Neural progenitor cell (in vitro differentiated cells): ENCODE results near the gene FYN. TPM values are rescaled to one million over a fixed set of nuclear protein-coding genes. Genes with fewer than 3 reads are reported as not detected.

Experiments
- DNase-seq: peaks from one replicate; pipeline ENCODE4 v3.0.0-alpha.2; 2016; ENCODE audit warnings: low spot score
- H2AFZ ChIP-seq: fragments of 200-600 bp; sonication (generic); replicated peaks from 2 replicates; pipeline ENCODE4 v1.6.1; 2016; ENCODE audit warnings: antibody characterized with exemption
- H3F3A ChIP-seq: fragments of 200-600 bp; sonication (generic); 2 replicates; pipeline ENCODE4 v1.6.1; 2016; ENCODE audit warnings: antibody characterized with exemption, low read depth
- H3K27ac ChIP-seq: fragments of 200-600 bp; sonication (generic); 2 replicates; pipeline ENCODE4 v1.5.1; 2016; ENCODE audit warnings: mild to moderate bottlenecking
- H3K27me3 ChIP-seq: fragments of 200-600 bp; sonication (generic); 2 replicates; pipeline ENCODE4 v1.6.1; 2016; ENCODE audit warnings: mild to moderate bottlenecking, moderate library complexity
- H3K36me3 ChIP-seq: fragments of 200-600 bp; sonication (generic); 2 replicates; pipeline ENCODE4 v1.5.1; 2016
- H3K4me1 ChIP-seq: fragments of 200-600 bp; sonication (generic); 2 replicates; pipeline ENCODE4 v1.6.1; 2016; ENCODE audit warnings: mixed run types
- H3K4me2 ChIP-seq: fragments of 200-600 bp; sonication (generic); 2 replicates; pipeline ENCODE4 v1.6.1; 2016
- H3K4me3 ChIP-seq: fragments of 200-600 bp; sonication (generic); 2 replicates; pipeline ENCODE4 v1.5.1; 2016
- H3K79me2 ChIP-seq: fragments of 200-600 bp; sonication (generic); 2 replicates; pipeline ENCODE4 v1.6.1; 2016; ENCODE audit warnings: low read depth
- H3K9ac ChIP-seq: fragments of 200-600 bp; sonication (generic); 2 replicates; pipeline ENCODE4 v1.6.1; 2016
- H3K9me3 ChIP-seq: fragments of 200-600 bp; sonication (generic); 2 replicates; pipeline ENCODE4 v1.5.1; 2016; ENCODE audit warnings: low read depth
- H4K20me1 ChIP-seq: fragments of 200-600 bp; sonication (generic); 2 replicates; pipeline ENCODE4 v1.6.1; 2016; ENCODE audit warnings: low read depth
- H3K27ac Mint-ChIP-seq: 3 replicates; pipeline ENCODE4 v1.8.0; 2021; ENCODE audit warnings: mixed read lengths
- H3K27me3 Mint-ChIP-seq: 2 replicates; pipeline ENCODE4 v1.8.0; 2022; ENCODE audit warnings: low read depth, mild to moderate bottlenecking, inconsistent platforms, moderate library complexity, mixed read lengths; ENCODE audit not compliant: insufficient read depth
- H3K36me3 Mint-ChIP-seq: 3 replicates; pipeline ENCODE4 v1.8.0; 2021; ENCODE audit warnings: mixed read lengths
- H3K4me1 Mint-ChIP-seq: 3 replicates; pipeline ENCODE4 v1.8.0; 2021; ENCODE audit warnings: mixed read lengths
- H3K4me3 Mint-ChIP-seq: 3 replicates; pipeline ENCODE4 v1.8.0; 2021; ENCODE audit warnings: mild to moderate bottlenecking, moderate library complexity, mixed read lengths
- H3K9me3 Mint-ChIP-seq: 3 replicates; pipeline ENCODE4 v1.8.0; 2020; ENCODE audit warnings: mixed read lengths
- CTCF ChIP-seq: fragments of 200-600 bp; sonication (generic); IDR thresholded peaks from 2 replicates; pipeline ENCODE4 v1.5.1; 2017; ENCODE audit warnings: antibody characterized with exemption, mild to moderate bottlenecking
- EZH2 ChIP-seq: fragments of 200-600 bp; sonication (generic); IDR thresholded peaks from 2 replicates; pipeline ENCODE4 v1.6.1; 2017; ENCODE audit warnings: antibody characterized with exemption, mild to moderate bottlenecking, moderate library complexity
- EZH2phosphoT487 ChIP-seq: fragments of 200-600 bp; sonication (generic); IDR thresholded peaks from 2 replicates; pipeline ENCODE4 v1.6.1; 2017; ENCODE audit warnings: antibody characterized with exemption
- total RNA-seq: library from RNA; depleted of rRNA; stranded (reverse); fragments of >200 nt; gene quantifications from 2 replicates; pipeline ENCODE4 v1.2.3, GENCODE V29; 2015; ENCODE audit warnings: low replicate concordance

Gene FYN
- total RNA-seq, 1 donor from 2014 or later = 167 TPM

DNA sequence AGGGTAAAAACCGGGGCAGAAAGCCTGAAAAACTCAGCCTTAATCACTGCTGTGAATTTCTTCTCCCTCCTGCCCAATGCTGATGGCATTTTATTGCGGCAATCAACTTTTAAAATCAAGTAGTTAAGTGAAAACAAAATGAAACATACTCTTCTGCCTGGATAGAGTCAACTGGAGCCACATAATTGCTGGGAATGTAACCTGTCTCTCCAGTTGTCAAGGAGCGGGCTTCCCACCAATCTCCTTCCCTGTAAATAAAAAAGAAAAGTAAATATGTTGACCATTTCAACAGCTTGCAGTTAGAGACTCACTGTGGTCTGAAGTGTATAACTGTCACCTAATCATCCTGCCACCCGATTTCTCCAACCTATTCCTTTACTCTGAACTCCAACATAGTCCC, 165.5 kb downstream of the FYN start:
- H3K27ac Mint-ChIP-seq = no peak overlapping the region

GRCh38 chr6:111706841-111707391, 166.3 kb downstream of the FYN start:
- peak; percentile 71 for DNase-seq
- no peak overlapping the region for H3K4me3 Mint-ChIP-seq
- no peaks in the 10 kb centered on the region for H3K27me3 ChIP-seq
- peaks cover 4% of the 10 kb centered on the region for H3K36me3 ChIP-seq
- H3K27ac Mint-ChIP-seq = peak overlapping the region; percentile 21
- H3K27ac ChIP-seq = peak overlapping the region; percentile 55
- no peaks in the 10 kb centered on the region for H3K9me3 Mint-ChIP-seq
- H3K79me2 ChIP-seq = no peaks in the 10 kb centered on the region
- peaks cover 73% of the 10 kb centered on the region for H3K4me1 Mint-ChIP-seq
- no peaks in the 10 kb centered on the region for H3K27me3 Mint-ChIP-seq
- H3K9ac ChIP-seq = no peak overlapping the region
- peaks cover 35% of the 10 kb centered on the region for H3F3A ChIP-seq
- H3K4me2 ChIP-seq = peak overlapping the region; percentile 32
- no peaks in the 10 kb centered on the region for H3K9me3 ChIP-seq
- no peak overlapping the region for H2AFZ ChIP-seq
- peaks cover 12% of the 10 kb centered on the region for H4K20me1 ChIP-seq
- H3K4me1 ChIP-seq = peaks cover 55% of the 10 kb centered on the region
- no peak overlapping the region for H3K4me3 ChIP-seq
- peaks cover 24% of the 10 kb centered on the region for H3K36me3 Mint-ChIP-seq
- TF ChIP-seq EZH2 (no peak), EZH2phosphoT487 (peak; percentile 87)

More for the DNA sequence above, 165.5 kb downstream of the FYN start:
- Histone ChIP-seq H2AFZ (no peak overlapping the region), H3K9ac (no peak overlapping the region), H3K9me3 (no peaks in the 10 kb centered on the region), H3K36me3 (no peaks in the 10 kb centered on the region), H3K4me1 (peaks cover 50% of the 10 kb centered on the region), H3K4me2 (peak overlapping the region; percentile 32), H3K27ac (no peak overlapping the region), H3K27me3 (no peaks in the 10 kb centered on the region), H3K4me3 (no peak overlapping the region), H3F3A (peaks cover 34% of the 10 kb centered on the region), H4K20me1 (peaks cover 12% of the 10 kb centered on the region), H3K79me2 (no peaks in the 10 kb centered on the region)
- no peak overlapping the region for H3K4me3 Mint-ChIP-seq
- H3K4me1 Mint-ChIP-seq = peaks cover 75% of the 10 kb centered on the region
- TF ChIP-seq EZH2 = no peak
- TF ChIP-seq CTCF = no peak
- TF ChIP-seq EZH2phosphoT487 = no peak
- peaks cover 28% of the 10 kb centered on the region for H3K36me3 Mint-ChIP-seq
- no peaks in the 10 kb centered on the region for H3K9me3 Mint-ChIP-seq
- DNase-seq = no peak
- peaks cover 5% of the 10 kb centered on the region for H3K27me3 Mint-ChIP-seq

DNA sequence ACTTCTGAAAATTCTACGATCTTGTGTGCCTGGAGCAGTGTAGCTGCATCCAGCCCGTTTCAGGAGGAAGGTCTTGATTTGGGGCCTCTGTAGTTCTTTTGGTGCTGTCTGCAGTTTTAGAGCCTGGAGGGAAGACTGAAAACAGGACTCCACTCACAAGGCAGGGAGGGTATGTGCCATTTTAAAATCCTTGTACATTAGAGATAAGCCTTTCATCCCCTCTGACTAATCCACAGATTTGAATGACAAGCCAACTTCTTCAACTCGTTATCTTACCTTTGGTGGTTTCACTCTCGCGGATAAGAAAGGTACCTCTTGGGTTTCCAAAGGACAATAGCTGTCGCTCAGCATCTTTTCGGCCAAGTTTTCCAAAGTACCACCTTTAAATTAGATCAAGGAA, 169.5 kb downstream of the FYN start:
- Mint-ChIP-seq H3K9me3 (no peaks in the 10 kb centered on the region), H3K4me1 (peaks cover 66% of the 10 kb centered on the region), H3K27me3 (no peaks in the 10 kb centered on the region), H3K36me3 (peaks cover 32% of the 10 kb centered on the region), H3K4me3 (no peak overlapping the region), H3K27ac (no peak overlapping the region)
- Histone ChIP-seq H3K4me3 (no peak overlapping the region), H3K9me3 (no peaks in the 10 kb centered on the region), H3F3A (peaks cover 47% of the 10 kb centered on the region), H3K4me1 (peaks cover 69% of the 10 kb centered on the region), H3K27ac (peak overlapping the region; percentile 68), H3K4me2 (no peak overlapping the region), H3K79me2 (no peaks in the 10 kb centered on the region), H3K27me3 (no peaks in the 10 kb centered on the region), H3K9ac (no peak overlapping the region), H4K20me1 (peaks cover 12% of the 10 kb centered on the region), H2AFZ (no peak overlapping the region), H3K36me3 (peaks cover 8% of the 10 kb centered on the region)
- DNase-seq = no peak
- no peak for TF ChIP-seq CTCF
- TF ChIP-seq EZH2phosphoT487 = no peak
- TF ChIP-seq EZH2 = no peak

- no peaks in the 10 kb centered on the region for H3K9me3 ChIP-seq
- peaks cover 40% of the 10 kb centered on the region for H3F3A ChIP-seq
- Mint-ChIP-seq H3K27me3 (no peaks in the 10 kb centered on the region), H3K4me1 (peaks cover 52% of the 10 kb centered on the region), H3K27ac (no peak overlapping the region), H3K36me3 (peaks cover 29% of the 10 kb centered on the region), H3K9me3 (no peaks in the 10 kb centered on the region), H3K4me3 (no peak overlapping the region)
- H3K27ac ChIP-seq = no peak overlapping the region
- H3K36me3 ChIP-seq = peaks cover 11% of the 10 kb centered on the region
- H3K27me3 ChIP-seq = no peaks in the 10 kb centered on the region
- H2AFZ ChIP-seq = no peak overlapping the region
- no peaks in the 10 kb centered on the region for H3K79me2 ChIP-seq
- DNase-seq = no peak
- no peak overlapping the region for H3K4me3 ChIP-seq
- peaks cover 4% of the 10 kb centered on the region for H4K20me1 ChIP-seq
- no peak overlapping the region for H3K4me2 ChIP-seq
- H3K4me1 ChIP-seq = peaks cover 56% of the 10 kb centered on the region
- no peak overlapping the region for H3K9ac ChIP-seq
- TF ChIP-seq EZH2 (no peak), CTCF (no peak), EZH2phosphoT487 (no peak)
Observed at GRCh38 chr6:111702268-111702667, 171.0 kb downstream of the FYN start.
